ENCODE data around the gene LHFPL6.

LHFPL6 gene

GRCh38 chr13:39306639-39307589 lies 296.1 kb downstream of the LHFPL6 start:
- Histone ChIP-seq H3K9ac (ENCODE audit: low read length) (no peak overlapping the region), H3K4me1 (ENCODE audit: control insufficient read depth, low read depth, low read length) (no peaks in the 10 kb centered on the region), H3K27ac (ENCODE audit: low read length) (no peak overlapping the region), H3K9me3 (ENCODE audit: control insufficient read depth, low read depth, low read length) (no peaks in the 10 kb centered on the region), H3K4me3 (ENCODE audit: low read length) (no peak overlapping the region), H3K27me3 (ENCODE audit: control insufficient read depth, insufficient read depth, low read length) (no peaks in the 10 kb centered on the region), H3K36me3 (ENCODE audit: control insufficient read depth, low read depth, low read length) (no peaks in the 10 kb centered on the region)

- no peaks in the 10 kb centered on the region for H3K27me3 ChIP-seq (ENCODE audit: control insufficient read depth, insufficient read depth, low read length)
- H3K36me3 ChIP-seq (ENCODE audit: control insufficient read depth, low read depth, low read length) = no peaks in the 10 kb centered on the region
- H3K4me1 ChIP-seq (ENCODE audit: control insufficient read depth, low read depth, low read length) = no peaks in the 10 kb centered on the region
- no peak overlapping the region for H3K27ac ChIP-seq (ENCODE audit: low read length)
- no peak overlapping the region for H3K4me3 ChIP-seq (ENCODE audit: low read length)
- no peak overlapping the region for H3K9ac ChIP-seq (ENCODE audit: low read length)
- no peaks in the 10 kb centered on the region for H3K9me3 ChIP-seq (ENCODE audit: control insufficient read depth, low read depth, low read length)
Measured at GRCh38 chr13:39302820-39303219, 300.2 kb downstream of the LHFPL6 start.

- no peaks in the 10 kb centered on the region for H3K9me3 ChIP-seq (ENCODE audit: control insufficient read depth, low read depth, low read length)
- H3K27ac ChIP-seq (ENCODE audit: low read length) = no peak overlapping the region
- no peak overlapping the region for H3K4me3 ChIP-seq (ENCODE audit: low read length)
- H3K9ac ChIP-seq (ENCODE audit: low read length) = no peak overlapping the region
- H3K4me1 ChIP-seq (ENCODE audit: control insufficient read depth, low read depth, low read length) = no peaks in the 10 kb centered on the region
- no peaks in the 10 kb centered on the region for H3K36me3 ChIP-seq (ENCODE audit: control insufficient read depth, low read depth, low read length)
- H3K27me3 ChIP-seq (ENCODE audit: control insufficient read depth, insufficient read depth, low read length) = no peaks in the 10 kb centered on the region
Measured at GRCh38 chr13:39298951-39299350, 304.0 kb downstream of the LHFPL6 start.

- H3K9me3 ChIP-seq (ENCODE audit: control insufficient read depth, low read depth, low read length) = no peaks in the 10 kb centered on the region
- H3K9ac ChIP-seq (ENCODE audit: low read length) = no peak overlapping the region
- no peak overlapping the region for H3K4me3 ChIP-seq (ENCODE audit: low read length)
- H3K27ac ChIP-seq (ENCODE audit: low read length) = no peak overlapping the region
- no peaks in the 10 kb centered on the region for H3K36me3 ChIP-seq (ENCODE audit: control insufficient read depth, low read depth, low read length)
- H3K4me1 ChIP-seq (ENCODE audit: control insufficient read depth, low read depth, low read length) = no peaks in the 10 kb centered on the region
- no peaks in the 10 kb centered on the region for H3K27me3 ChIP-seq (ENCODE audit: control insufficient read depth, insufficient read depth, low read length)
Measured at GRCh38 chr13:39297664-39298171, 305.3 kb downstream of the LHFPL6 start.

- no peaks in the 10 kb centered on the region for H3K36me3 ChIP-seq (ENCODE audit: control insufficient read depth, low read depth, low read length)
- no peaks in the 10 kb centered on the region for H3K27me3 ChIP-seq (ENCODE audit: control insufficient read depth, insufficient read depth, low read length)
- H3K27ac ChIP-seq (ENCODE audit: low read length) = no peak overlapping the region
- no peaks in the 10 kb centered on the region for H3K9me3 ChIP-seq (ENCODE audit: control insufficient read depth, low read depth, low read length)
- no peak overlapping the region for H3K9ac ChIP-seq (ENCODE audit: low read length)
- no peak overlapping the region for H3K4me3 ChIP-seq (ENCODE audit: low read length)
- H3K4me1 ChIP-seq (ENCODE audit: control insufficient read depth, low read depth, low read length) = no peaks in the 10 kb centered on the region
Measured at GRCh38 chr13:39297023-39297422, 306.0 kb downstream of the LHFPL6 start.

GRCh38 chr13:39296193-39296592 lies 306.8 kb downstream of the LHFPL6 start:
- H3K27me3 ChIP-seq (ENCODE audit: control insufficient read depth, insufficient read depth, low read length) = no peaks in the 10 kb centered on the region
- H3K4me3 ChIP-seq (ENCODE audit: low read length) = no peak overlapping the region
- no peaks in the 10 kb centered on the region for H3K9me3 ChIP-seq (ENCODE audit: control insufficient read depth, low read depth, low read length)
- H3K4me1 ChIP-seq (ENCODE audit: control insufficient read depth, low read depth, low read length) = no peaks in the 10 kb centered on the region
- H3K36me3 ChIP-seq (ENCODE audit: control insufficient read depth, low read depth, low read length) = no peaks in the 10 kb centered on the region
- H3K27ac ChIP-seq (ENCODE audit: low read length) = no peak overlapping the region
- H3K9ac ChIP-seq (ENCODE audit: low read length) = no peak overlapping the region

Measured in iPS-18a (cell line).